Mesenchymal stem cell (in vitro differentiated cells and primary cell): ENCODE results near the gene C21orf91.

Experiments used
- DNase-seq: peaks from one replicate; pipeline ENCODE4 v3.0.0-alpha.2; 2013
- H2AFZ ChIP-seq: one replicate; pipeline ENCODE4 v1.6.1; 2013; ENCODE audit warnings: low read depth, mild to moderate bottlenecking, control low read depth, inconsistent platforms, low read length, moderate library complexity
- H2AK5ac ChIP-seq: 2 replicates; pipeline ENCODE4 v1.6.1; 2013; ENCODE audit warnings: low read length, moderate library complexity, mild to moderate bottlenecking, inconsistent platforms; ENCODE audit not compliant: severe bottlenecking
- H2BK120ac ChIP-seq: one replicate; pipeline ENCODE4 v1.6.1; 2013; ENCODE audit warnings: low read depth, mild to moderate bottlenecking, inconsistent platforms, low read length, moderate library complexity
- H2BK12ac ChIP-seq, 2 experiments: one replicate each; pipeline ENCODE4 v1.6.1; 2013; ENCODE audit warnings: inconsistent platforms in 2 of 2, low read length in 2 of 2, mild to moderate bottlenecking in 2 of 2, moderate library complexity in 2 of 2, control low read depth in 1 of 2
- H2BK15ac ChIP-seq: one replicate; pipeline ENCODE4 v1.6.1; 2013; ENCODE audit warnings: mild to moderate bottlenecking, low read depth, inconsistent platforms; ENCODE audit not compliant: poor library complexity, severe bottlenecking
- H2BK5ac ChIP-seq: 2 replicates; pipeline ENCODE4 v1.6.1; 2013; ENCODE audit warnings: low read depth, mild to moderate bottlenecking, low read length, control low read depth, inconsistent platforms; ENCODE audit not compliant: poor library complexity, severe bottlenecking
- H3K14ac ChIP-seq, 2 experiments: one replicate each; pipeline ENCODE4 v1.6.1; 2013; ENCODE audit warnings: inconsistent platforms in 2 of 2, low read length in 2 of 2, control low read depth in 1 of 2, mild to moderate bottlenecking in 1 of 2, moderate library complexity in 1 of 2
- H3K18ac ChIP-seq, 2 experiments: one replicate each; pipeline ENCODE4 v1.6.1; 2013; ENCODE audit warnings: inconsistent platforms in 2 of 2, low read length in 2 of 2, control low read depth in 1 of 2, low read depth in 1 of 2, mild to moderate bottlenecking in 1 of 2
- H3K23ac ChIP-seq, 2 experiments: one replicate each; pipeline ENCODE4 v1.6.1; 2013; ENCODE audit warnings: inconsistent platforms in 2 of 2, low read length in 2 of 2, mild to moderate bottlenecking in 2 of 2, moderate library complexity in 2 of 2, control low read depth in 1 of 2
- H3K27ac ChIP-seq: 2 replicates; pipeline ENCODE4 v1.5.1; 2013; ENCODE audit warnings: mild to moderate bottlenecking, moderate library complexity, low read length, control low read depth, inconsistent platforms; ENCODE audit not compliant: poor library complexity, severe bottlenecking
- H3K27me3 ChIP-seq, 2 experiments: 2 replicates each; pipeline versions ENCODE4 v1.6.1 to v1.7.0; 2013; ENCODE audit warnings: low read length in 2 of 2, mild to moderate bottlenecking in 2 of 2, moderate library complexity in 2 of 2, control low read depth in 1 of 2, inconsistent platforms in 1 of 2; ENCODE audit not compliant: control insufficient read depth in 1 of 2, insufficient read depth in 1 of 2
- H3K36me3 ChIP-seq, 2 experiments: 2 replicates each; pipeline versions ENCODE4 v1.6.1 to v1.7.0; 2013; ENCODE audit warnings: low read length in 2 of 2, control low read depth in 1 of 2, inconsistent platforms in 1 of 2, low read depth in 1 of 2, mild to moderate bottlenecking in 1 of 2; ENCODE audit not compliant: insufficient read depth in 2 of 2, control insufficient read depth in 1 of 2
- H3K4ac ChIP-seq, 2 experiments: one replicate each; pipeline ENCODE4 v1.6.1; 2013; ENCODE audit warnings: inconsistent platforms in 2 of 2, low read length in 2 of 2, mild to moderate bottlenecking in 2 of 2, moderate library complexity in 2 of 2, control low read depth in 1 of 2, low read depth in 1 of 2
- H3K4me1 ChIP-seq: 2 replicates; pipeline ENCODE4 v1.6.1; 2013; ENCODE audit warnings: low read depth, low read length, control low read depth; ENCODE audit not compliant: control insufficient read depth, insufficient read depth
- H3K4me2 ChIP-seq: 2 replicates; pipeline ENCODE4 v1.6.1; 2013; ENCODE audit warnings: low read length, mild to moderate bottlenecking, inconsistent platforms; ENCODE audit not compliant: poor library complexity, severe bottlenecking
- H3K4me3 ChIP-seq, 2 experiments: 2 replicates each; pipeline versions ENCODE4 v1.5.1 to v1.7.0; 2013; ENCODE audit warnings: low read length in 2 of 2, mild to moderate bottlenecking in 2 of 2, control low read depth in 1 of 2, low read depth in 1 of 2; ENCODE audit not compliant: insufficient read depth in 1 of 2
- H3K79me1 ChIP-seq: replicated peaks from 2 replicates; pipeline ENCODE4 v1.6.1; 2013; ENCODE audit warnings: mild to moderate bottlenecking, control low read depth, low read length, inconsistent platforms; ENCODE audit not compliant: poor library complexity, severe bottlenecking
- H3K9ac ChIP-seq: 2 replicates; pipeline ENCODE4 v1.7.0; 2013; ENCODE audit warnings: mild to moderate bottlenecking, low read length, moderate library complexity
- H3K9me3 ChIP-seq: 2 replicates; pipeline ENCODE4 v1.7.0; 2013; ENCODE audit warnings: mild to moderate bottlenecking, low read length; ENCODE audit not compliant: control insufficient read depth
- H4K8ac ChIP-seq: one replicate; pipeline ENCODE4 v1.6.1; 2013; ENCODE audit warnings: inconsistent platforms, mild to moderate bottlenecking, low read length, moderate library complexity
- H4K91ac ChIP-seq: one replicate; pipeline ENCODE4 v1.6.1; 2013; ENCODE audit warnings: mild to moderate bottlenecking, low read length, inconsistent platforms
- WGBS: methylation state at CpG from one replicate; pipeline ENCODE4 v1.1.7; 2013; ENCODE audit warnings: mixed read lengths; 5-methylcytosine and 5-hydroxymethylcytosine counted together

C21orf91 gene

DNA sequence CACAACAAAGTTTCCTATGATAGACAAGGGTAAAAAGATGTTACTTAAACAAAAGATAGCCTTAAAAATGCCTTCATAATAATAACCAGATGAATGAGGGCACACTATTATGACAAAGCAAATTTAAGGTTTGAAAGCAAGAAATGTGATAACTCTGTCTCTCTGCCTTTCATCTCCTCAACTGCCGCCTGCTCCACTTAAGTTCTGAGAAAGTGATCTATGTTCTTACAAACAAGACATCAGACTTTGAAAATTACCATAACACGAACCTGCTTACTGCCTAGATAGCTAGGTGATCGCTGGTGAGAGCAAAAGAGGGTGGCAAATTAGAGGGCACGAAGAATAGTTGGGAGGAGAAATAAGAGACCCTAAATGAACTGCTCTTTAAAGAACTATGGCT, 13.2 kb downstream of the C21orf91 start:
- no peak overlapping the region for H2BK12ac ChIP-seq
- no peak overlapping the region for H4K91ac ChIP-seq
- H3K79me1 ChIP-seq: peaks cover 7% of the 10 kb centered on the region
- no peak for DNase-seq
- no peak overlapping the region for H2BK15ac ChIP-seq
- H3K36me3 ChIP-seq: peaks cover 9 to 68% of the 10 kb centered on the region in 2 experiments
- H3K4ac ChIP-seq: no peak overlapping the region
- no peak overlapping the region for H4K8ac ChIP-seq
- H2BK5ac ChIP-seq: no peak overlapping the region
- H3K18ac ChIP-seq: no peak overlapping the region
- H2AFZ ChIP-seq: no peak overlapping the region
- no peak overlapping the region for H3K9ac ChIP-seq
- peaks cover 7% of the 10 kb centered on the region for H3K4me1 ChIP-seq
- no peaks in the 10 kb centered on the region for H3K27me3 ChIP-seq
- no peak overlapping the region for H3K14ac ChIP-seq
- H3K4me2 ChIP-seq: no peak overlapping the region
- no peak overlapping the region for H3K4me3 ChIP-seq
- no peak overlapping the region for H2AK5ac ChIP-seq
- no peak overlapping the region for H3K27ac ChIP-seq
- no peak overlapping the region for H3K23ac ChIP-seq
- WGBS: 91% methylated on average over 3 of the region's 4 CpGs
- H3K9me3 ChIP-seq: peaks cover 22% of the 10 kb centered on the region
- H2BK120ac ChIP-seq: no peak overlapping the region

DNA sequence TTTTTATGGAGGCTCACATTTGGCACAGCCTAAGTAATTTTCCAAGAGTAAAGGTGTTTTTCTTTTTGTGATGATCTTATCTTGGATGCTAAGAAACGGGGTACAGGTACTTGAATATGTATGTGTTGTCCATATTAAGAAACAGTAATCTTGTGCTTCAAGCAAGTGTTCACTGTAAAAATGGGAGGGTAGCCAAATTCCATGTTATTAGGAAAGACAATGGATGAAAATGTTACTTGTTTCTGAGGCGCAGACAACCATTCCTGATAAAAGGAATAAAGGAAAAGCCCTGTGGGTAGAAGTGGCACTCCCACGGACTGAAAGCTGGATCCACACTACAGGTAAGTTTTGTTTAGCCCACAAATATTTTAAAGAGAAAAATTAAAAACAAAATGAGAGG, 15.6 kb downstream of the C21orf91 start:
- 98% methylated on average over 3 of the region's 3 CpGs for WGBS
- Histone ChIP-seq H3K9me3 (peaks cover 11% of the 10 kb centered on the region), H2AK5ac (no peak overlapping the region)

DNA sequence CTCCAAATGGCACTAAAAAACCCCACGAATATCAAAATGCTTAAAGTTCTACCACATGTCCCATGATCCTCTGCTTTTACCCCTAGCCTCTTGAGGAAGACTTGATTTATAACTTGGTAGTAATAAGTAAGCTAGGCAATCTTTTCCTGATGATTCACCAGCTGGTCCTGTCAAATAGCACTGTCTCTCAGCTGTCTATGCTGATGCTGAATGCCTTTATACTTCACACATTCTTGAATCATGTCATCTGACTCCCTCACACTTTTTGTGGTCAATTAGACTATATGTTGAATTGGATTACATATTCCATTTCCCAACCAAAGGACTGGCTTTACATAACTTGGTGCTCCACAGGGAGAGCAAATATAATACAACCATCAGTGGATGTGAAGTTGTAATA, 16.6 kb downstream of the C21orf91 start:
- Histone ChIP-seq H3K14ac (no peak overlapping the region), H3K79me1 (peaks cover 9% of the 10 kb centered on the region)

More for the DNA sequence above, 15.6 kb downstream of the C21orf91 start:
- Histone ChIP-seq H3K27ac (no peak overlapping the region), H4K91ac (no peak overlapping the region), H2BK15ac (no peak overlapping the region), H2BK12ac (no peak overlapping the region), H3K36me3 (peaks cover 9 to 43% of the 10 kb centered on the region in 2 experiments), H3K4ac (no peak overlapping the region), H3K4me3 (no peak overlapping the region), H2BK120ac (no peak overlapping the region), H3K27me3 (no peaks in the 10 kb centered on the region), H3K79me1 (peaks cover 12% of the 10 kb centered on the region), H3K9ac (no peak overlapping the region), H3K14ac (no peak overlapping the region), H4K8ac (no peak overlapping the region), H2AFZ (no peak overlapping the region), H3K23ac (no peak overlapping the region), H3K18ac (no peak overlapping the region), H2BK5ac (no peak overlapping the region), H3K4me2 (no peak overlapping the region), H3K4me1 (peaks cover 7% of the 10 kb centered on the region)
- no peak for DNase-seq

DNA sequence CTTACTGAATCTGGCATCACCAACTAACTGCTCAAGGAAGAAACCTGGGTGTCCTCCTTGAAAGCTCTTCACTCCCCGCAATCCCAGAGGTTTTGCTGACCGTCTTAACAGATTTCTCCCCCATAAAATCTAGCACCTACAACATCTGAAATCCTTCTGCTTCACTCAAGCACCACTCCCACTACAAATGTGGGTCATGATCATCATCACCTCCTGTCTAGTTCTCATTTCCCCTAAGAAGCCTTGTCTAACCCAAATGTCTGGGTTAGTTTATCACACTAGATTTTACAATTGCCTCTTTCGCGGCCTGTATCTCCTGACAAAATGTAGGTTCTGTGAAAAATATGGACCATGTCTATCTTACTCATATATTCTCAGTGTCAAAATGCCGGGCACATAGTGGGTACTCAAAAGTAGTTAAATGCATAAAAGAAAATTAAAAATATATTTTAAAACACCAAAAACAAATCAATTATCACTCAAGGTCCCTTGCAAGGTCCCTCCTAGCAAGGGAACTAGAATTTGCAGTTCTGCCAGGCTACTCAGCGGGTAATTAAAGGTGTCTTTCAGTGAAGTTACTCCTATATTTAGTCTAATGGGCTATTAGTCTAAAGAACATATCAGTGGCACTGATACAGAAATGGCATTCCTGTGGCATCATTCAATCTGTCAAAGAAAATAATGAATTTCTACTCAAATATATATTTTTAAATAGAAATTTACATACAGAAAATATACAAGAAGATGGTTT, 19.6 kb downstream of the C21orf91 start:
- H3K4ac ChIP-seq: no peak overlapping the region
- no peak overlapping the region for H2BK12ac ChIP-seq
- no peak overlapping the region for H2AFZ ChIP-seq
- H3K4me1 ChIP-seq: peaks cover 7% of the 10 kb centered on the region
- H3K4me3 ChIP-seq: no peak overlapping the region
- over 99% methylated on average over 3 of the region's 6 CpGs for WGBS
- no peak overlapping the region for H2AK5ac ChIP-seq
- H3K36me3 ChIP-seq: peaks cover 7 to 33% of the 10 kb centered on the region in 2 experiments
- no peak overlapping the region for H3K9ac ChIP-seq
- no peak overlapping the region for H3K4me2 ChIP-seq
- peaks cover 17% of the 10 kb centered on the region for H3K79me1 ChIP-seq
- no peak overlapping the region for H4K8ac ChIP-seq
- no peak overlapping the region for H3K18ac ChIP-seq
- H2BK15ac ChIP-seq: no peak overlapping the region
- no peak overlapping the region for H2BK5ac ChIP-seq
- no peaks in the 10 kb centered on the region for H3K9me3 ChIP-seq
- no peak overlapping the region for H3K27ac ChIP-seq
- H2BK120ac ChIP-seq: no peak overlapping the region
- H3K27me3 ChIP-seq: no peaks in the 10 kb centered on the region
- H3K23ac ChIP-seq: no peak overlapping the region
- no peak overlapping the region for H4K91ac ChIP-seq
- DNase-seq: no peak
- no peak overlapping the region for H3K14ac ChIP-seq

More for the DNA sequence above, 16.6 kb downstream of the C21orf91 start:
- Histone ChIP-seq H2AFZ (no peak overlapping the region), H3K9ac (no peak overlapping the region), H3K27me3 (no peaks in the 10 kb centered on the region), H2AK5ac (no peak overlapping the region), H3K4me2 (no peak overlapping the region), H4K91ac (no peak overlapping the region), H3K23ac (no peak overlapping the region), H3K36me3 (peaks cover 3 to 34% of the 10 kb centered on the region in 2 experiments), H2BK12ac (no peak overlapping the region), H4K8ac (no peak overlapping the region), H3K4me3 (no peak overlapping the region), H3K4me1 (peaks cover 7% of the 10 kb centered on the region), H3K4ac (no peak overlapping the region), H2BK5ac (no peak overlapping the region), H3K18ac (no peak overlapping the region), H2BK120ac (no peak overlapping the region), H2BK15ac (no peak overlapping the region), H3K27ac (peak overlapping the region; percentile 85), H3K9me3 (peaks cover 2% of the 10 kb centered on the region)
- WGBS: no CpG with 5 or more reads among the region's 1 CpG
- peak; percentile 64 for DNase-seq
